GM21528 (cell line): ENCODE results near the gene ARHGAP9.
"Not testable (repeated sequence)": the region's sequence is repeated elsewhere in the genome, so short reads cannot be mapped to it uniquely, and the experiment has no call there.

Source experiments
- ATAC-seq: cut with Tn5 transposase; IDR thresholded peaks from one replicate; pipeline ENCODE4 v1.9.1; 2021; ENCODE audit warnings: mild to moderate bottlenecking, moderate library complexity; ENCODE audit not compliant: unreplicated experiment, low FRiP score

Gene ARHGAP9

GRCh38 chr12:57446292-57446960 lies 33.2 kb downstream of the ARHGAP9 start:
- no peak for ATAC-seq

GRCh38 chr12:57444744-57445143 lies 34.9 kb downstream of the ARHGAP9 start:
- ATAC-seq, result no peak

- not testable (repeated sequence) for ATAC-seq
Measured at GRCh38 chr12:57444337-57444736, 35.3 kb downstream of the ARHGAP9 start.

- no peak for ATAC-seq
Measured at GRCh38 chr12:57441846-57442427, 37.7 kb downstream of the ARHGAP9 start.

- not testable (repeated sequence) for ATAC-seq
Measured at GRCh38 chr12:57441393-57441792, 38.3 kb downstream of the ARHGAP9 start.

- no peak for ATAC-seq
Measured at GRCh38 chr12:57439762-57440266, 39.9 kb downstream of the ARHGAP9 start.

- ATAC-seq, result no peak
Measured at GRCh38 chr12:57438400-57438799, 41.3 kb downstream of the ARHGAP9 start.

GRCh38 chr12:57435293-57435692 lies 44.4 kb downstream of the ARHGAP9 start:
- ATAC-seq, result no peak

GRCh38 chr12:57434517-57435223 lies 45.0 kb downstream of the ARHGAP9 start, which contains the start of gene INHBC:
INHBC (plus strand) TSS chr12:57434784; CDS start chr12:57434887, 103 bp downstream.
- no peak for ATAC-seq

- no peak for ATAC-seq
Measured at GRCh38 chr12:57433370-57433769, 46.3 kb downstream of the ARHGAP9 start.

- no peak for ATAC-seq
Measured at GRCh38 chr12:57431654-57432188, 47.9 kb downstream of the ARHGAP9 start.

- peak; percentile 92 for ATAC-seq
Measured at GRCh38 chr12:57430931-57431566, 48.6 kb downstream of the ARHGAP9 start, which contains the start of gene R3HDM2. R3HDM2 (minus strand) TSS chr12:57431043; CDS start chr12:57310428, 120,615 bp downstream.

- peak; percentile 55 for ATAC-seq
Measured at GRCh38 chr12:57430112-57430930, 49.3 kb downstream of the ARHGAP9 start.

GRCh38 chr12:57429473-57430111 lies 50.1 kb downstream of the ARHGAP9 start:
- no peak for ATAC-seq

- ATAC-seq, result no peak
Measured at GRCh38 chr12:57428965-57429364, 50.7 kb downstream of the ARHGAP9 start.

GRCh38 chr12:57426948-57427347 lies 52.7 kb downstream of the ARHGAP9 start:
- ATAC-seq, result not testable (repeated sequence)
